Thyroid gland (tissue), 4 donors: ENCODE data around the gene PVALB.

Experiments
- POLR2A ChIP-seq, 2 donors: fragments of 450-650 bp; IDR thresholded peaks; one replicate each; pipeline ENCODE4 v1.6.1; 2017; ENCODE audit warnings: antibody characterized with exemption in 2 of 2, mild to moderate bottlenecking in 2 of 2, moderate library complexity in 1 of 2
- TF ChIP-seq, protein P1 (sequence below), 6 experiments: fragments of 200-600 bp in 3 of 6; fragments of 450-650 bp in 3 of 6; sonication (generic) in 3 of 6; IDR thresholded peaks; one replicate each; pipeline ENCODE4 v1.5.1; 2016 to 2019; ENCODE audit warnings: antibody characterized with exemption in 6 of 6, mild to moderate bottlenecking in 2 of 6, inconsistent platforms in 1 of 6, moderate library complexity in 1 of 6

DNA sequence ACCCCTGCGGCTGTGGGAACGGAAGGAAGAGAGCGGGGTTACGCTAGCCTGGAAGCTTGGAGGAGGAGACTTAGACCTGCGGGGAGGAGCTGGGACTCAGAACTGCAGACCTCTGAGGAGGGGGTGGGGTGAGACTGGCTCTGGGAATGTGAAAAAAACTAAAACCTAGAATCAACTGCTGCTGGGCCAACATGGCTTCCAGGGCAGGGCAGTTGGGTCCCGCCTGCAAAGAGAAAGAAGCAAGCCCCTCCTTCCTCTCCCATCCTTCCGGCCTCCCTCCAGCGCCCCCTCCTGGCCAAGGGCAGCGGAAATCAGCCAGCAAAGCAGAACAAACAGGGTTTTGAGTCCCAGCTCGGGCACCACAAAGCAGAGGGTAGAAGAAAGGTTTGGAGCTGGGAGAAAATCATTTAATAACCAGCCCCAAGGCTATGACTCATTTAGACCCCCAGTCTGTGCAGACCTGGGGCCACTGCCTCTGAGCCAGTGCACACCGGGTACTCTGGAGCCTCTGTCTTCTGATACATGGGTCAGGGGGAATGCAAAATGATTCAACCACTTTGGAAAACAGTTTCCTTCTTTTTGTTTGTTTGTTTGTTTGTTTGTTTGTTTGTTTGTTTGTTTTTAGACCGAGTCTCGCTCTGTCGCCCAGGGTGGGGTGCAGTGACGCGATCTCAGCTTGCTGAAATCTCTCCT, 36.7 kb upstream of the PVALB start:
- TF ChIP-seq, protein P1, sequence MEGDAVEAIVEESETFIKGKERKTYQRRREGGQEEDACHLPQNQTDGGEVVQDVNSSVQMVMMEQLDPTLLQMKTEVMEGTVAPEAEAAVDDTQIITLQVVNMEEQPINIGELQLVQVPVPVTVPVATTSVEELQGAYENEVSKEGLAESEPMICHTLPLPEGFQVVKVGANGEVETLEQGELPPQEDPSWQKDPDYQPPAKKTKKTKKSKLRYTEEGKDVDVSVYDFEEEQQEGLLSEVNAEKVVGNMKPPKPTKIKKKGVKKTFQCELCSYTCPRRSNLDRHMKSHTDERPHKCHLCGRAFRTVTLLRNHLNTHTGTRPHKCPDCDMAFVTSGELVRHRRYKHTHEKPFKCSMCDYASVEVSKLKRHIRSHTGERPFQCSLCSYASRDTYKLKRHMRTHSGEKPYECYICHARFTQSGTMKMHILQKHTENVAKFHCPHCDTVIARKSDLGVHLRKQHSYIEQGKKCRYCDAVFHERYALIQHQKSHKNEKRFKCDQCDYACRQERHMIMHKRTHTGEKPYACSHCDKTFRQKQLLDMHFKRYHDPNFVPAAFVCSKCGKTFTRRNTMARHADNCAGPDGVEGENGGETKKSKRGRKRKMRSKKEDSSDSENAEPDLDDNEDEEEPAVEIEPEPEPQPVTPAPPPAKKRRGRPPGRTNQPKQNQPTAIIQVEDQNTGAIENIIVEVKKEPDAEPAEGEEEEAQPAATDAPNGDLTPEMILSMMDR (IDR thresholded peaks at IDR 0.05), result peak in 1 of 6 experiments; percentile 45
- TF ChIP-seq POLR2A (IDR thresholded peaks at IDR 0.05), result no peak
